HepG2 (cell line): Measurements from ENCODE around the gene PCSK6. TPM values are rescaled to one million over a fixed set of nuclear protein-coding genes. Genes with fewer than 3 reads are reported as not detected.
A peak's percentile ranks its signal among the peaks of the same experiment; 100 is the strongest.

Source experiments
- CSRNP1 ChIP-seq: sonication (generic); formaldehyde crosslinking; IDR thresholded peaks from 2 replicates; pipeline ENCODE4 v1.8.1; 2023; ENCODE audit warnings: mild to moderate bottlenecking, missing genetic modification reagents
- ESRRA ChIP-seq: sonication (generic); formaldehyde crosslinking; IDR thresholded peaks from 2 replicates; pipeline ENCODE4 v1.5.1; 2020; ENCODE audit warnings: mild to moderate bottlenecking, low read depth, missing genetic modification reagents
- ISX ChIP-seq: sonication (generic); formaldehyde crosslinking; conservative IDR thresholded peaks from 2 replicates; pipeline ENCODE4 v1.5.0; 2020; ENCODE audit warnings: missing genetic modification reagents
- MAFK ChIP-seq, 2 experiments: IDR thresholded peaks in 1 of 2; conservative IDR thresholded peaks in 1 of 2; 2 replicates each; pipeline ENCODE4 v1.6.1; 2011; ENCODE audit warnings: improper control_type of control experiment in 2 of 2, low read length in 2 of 2
- PAXIP1 ChIP-seq: sonication (generic); formaldehyde crosslinking; conservative IDR thresholded peaks from 2 replicates; pipeline ENCODE4 v1.4.0; 2020; ENCODE audit warnings: mild to moderate bottlenecking, missing genetic modification reagents, moderate library complexity
- POGZ ChIP-seq: sonication (generic); formaldehyde crosslinking; IDR thresholded peaks from 2 replicates; pipeline ENCODE4 v1.4.0; 2020; ENCODE audit warnings: mild to moderate bottlenecking, missing genetic modification reagents
- TRIM22 ChIP-seq: fragments of 450-650 bp; IDR thresholded peaks from 2 replicates; pipeline ENCODE4 v1.6.1; 2017
- ZBTB38 ChIP-seq: sonication (generic); formaldehyde crosslinking; IDR thresholded peaks from 2 replicates; pipeline ENCODE4 v1.5.1; 2020; ENCODE audit warnings: mild to moderate bottlenecking, missing genetic modification reagents
- ZFYVE20 ChIP-seq: sonication (generic); formaldehyde crosslinking; IDR thresholded peaks from 2 replicates; pipeline ENCODE4 v1.8.0; 2023; ENCODE audit warnings: low read depth, mild to moderate bottlenecking, moderate library complexity, missing genetic modification reagents, borderline replicate concordance
- ZGPAT ChIP-seq: IDR thresholded peaks from 2 replicates; pipeline ENCODE4 v1.6.1; 2016; ENCODE audit warnings: mild to moderate bottlenecking
- ZNF121 ChIP-seq: sonication (generic); formaldehyde crosslinking; IDR thresholded peaks from 2 replicates; pipeline ENCODE4 v1.5.0; 2020; ENCODE audit warnings: mild to moderate bottlenecking, missing genetic modification reagents
- ZNF235 ChIP-seq: sonication (generic); formaldehyde crosslinking; IDR thresholded peaks from 2 replicates; pipeline ENCODE4 v1.8.1; 2023; ENCODE audit warnings: mild to moderate bottlenecking, missing genetic modification reagents, borderline replicate concordance
- ZNF34 ChIP-seq: sonication (generic); formaldehyde crosslinking; IDR thresholded peaks from 2 replicates; pipeline ENCODE4 v1.4.0; 2020; ENCODE audit warnings: mild to moderate bottlenecking, missing genetic modification reagents, borderline replicate concordance
- ZNF431 ChIP-seq: sonication (generic); formaldehyde crosslinking; IDR thresholded peaks from 2 replicates; pipeline ENCODE4 v1.9.0; 2022; ENCODE audit warnings: missing genetic modification reagents, low read depth, mild to moderate bottlenecking, borderline replicate concordance
- ZNF451 ChIP-seq: sonication (generic); formaldehyde crosslinking; IDR thresholded peaks from 2 replicates; pipeline ENCODE4 v1.5.0; 2020; ENCODE audit warnings: mild to moderate bottlenecking, missing genetic modification reagents
- ZNF547 ChIP-seq: sonication (generic); formaldehyde crosslinking; IDR thresholded peaks from 2 replicates; pipeline ENCODE4 v1.5.1; 2020; ENCODE audit warnings: mild to moderate bottlenecking, missing genetic modification reagents
- ZNF556 ChIP-seq: sonication (generic); formaldehyde crosslinking; IDR thresholded peaks from 2 replicates; pipeline ENCODE4 v1.4.0; 2020; ENCODE audit warnings: mild to moderate bottlenecking, missing genetic modification reagents, borderline replicate concordance
- ZNF639 ChIP-seq: conservative IDR thresholded peaks from 2 replicates; pipeline ENCODE4 v1.6.1; 2018; ENCODE audit warnings: missing genetic modification reagents
- ZNF850 ChIP-seq: sonication (generic); formaldehyde crosslinking; conservative IDR thresholded peaks from 2 replicates; pipeline ENCODE4 v1.9.0; 2021; ENCODE audit warnings: mild to moderate bottlenecking, missing genetic modification reagents
- polyA plus RNA-seq, 8 experiments: library from polyadenylated mRNA; depleted of rRNA in 3 of 8; stranded (reverse) in 7 of 8; unstranded in 1 of 8; fragments of >200 nt; fragmentation: Illumina TruSeq in 4 of 8; extraction: Trizol in 4 of 8; gene quantifications; 2 replicates each; pipeline versions ENCODE4 v1.2.1 to v1.2.3, GENCODE V29; 2011 to 2016; ENCODE audit warnings: low read depth in 4 of 8, missing spikeins in 1 of 8, mixed read lengths in 1 of 8; ENCODE audit not compliant: insufficient read depth in 1 of 8
- total RNA-seq, 5 experiments: library from RNA; depleted of rRNA; stranded (reverse); fragments of >200 nt; fragmentation: Illumina TruSeq; extraction: Trizol; gene quantifications; 2 replicates each; pipeline ENCODE4 v1.2.3, GENCODE V29; 2016; ENCODE audit warnings: low read depth in 1 of 5

The PCSK6 gene
- total and polyA plus RNA-seq, 2 of the 13 experiments (the other 11 are each of a cell fraction or from before 2014, with no cell fraction given): 56.5 to 155 TPM

- TF ChIP-seq ZGPAT (CRISPR knock-in tag) (peak; percentile 62; the same call in 1 of the 2 replicates), ZNF235 (CRISPR knock-in tag) (no peak), ZNF34 (CRISPR knock-in tag) (peak; percentile 67; the same call in 1 of the 2 replicates), ZNF639 (CRISPR knock-in tag) (no peak), POGZ (CRISPR knock-in tag) (no peak), ISX (peak; percentile 74; the same call in 1 of the 2 replicates), ZFYVE20 (no peak), CSRNP1 (CRISPR knock-in tag) (peak; percentile 75; the same call in 1 of the 2 replicates), ZNF431 (CRISPR knock-in tag) (no peak), MAFK (conservative IDR thresholded peaks at IDR 0.05 in 1 of 2, IDR thresholded peaks at IDR 0.05 in 1 of 2; ENCODE audit: low read length in 2 of 2) (no peak), ZBTB38 (peak; percentile 68), ZNF850 (no peak), ZNF556 (CRISPR knock-in tag) (peak; percentile 92; the same call in 1 of the 2 replicates), ESRRA (CRISPR knock-in tag) (no peak), PAXIP1 (no peak; the same call in 1 of the 2 replicates), ZNF547 (CRISPR knock-in tag) (no peak), ZNF451 (CRISPR knock-in tag) (no peak), ZNF121 (peak; percentile 59; the same call in 1 of the 2 replicates), TRIM22 (no peak)
Observed at GRCh38 chr15:101277038-101277822, 212.3 kb downstream of the PCSK6 start, which contains the start of gene SELENOS (continued).
